Fibroblast of lung (primary cell): Measurements from ENCODE around the gene VPS26C. TPM values are rescaled to one million over a fixed set of nuclear protein-coding genes. Genes with fewer than 3 reads are reported as not detected.

Source experiments
- DNase-seq, 2 donors: peaks; one replicate each; pipeline versions ENCODE4 v3.0.0 to v3.0.0-alpha.2; 2010; ENCODE audit warnings: low read depth in 2 of 2
- H2AFZ ChIP-seq: 2 replicates; pipeline ENCODE4 v1.5.1; 2012; ENCODE audit warnings: low read length, control low read depth, inconsistent platforms
- H3K27ac ChIP-seq: 2 replicates; pipeline ENCODE4 v1.5.1; 2011; ENCODE audit warnings: low read length, control low read depth; ENCODE audit not compliant: insufficient read depth
- H3K27me3 ChIP-seq: 2 replicates; pipeline ENCODE4 v1.5.1; 2011; ENCODE audit warnings: mild to moderate bottlenecking, low read length; ENCODE audit not compliant: control insufficient read depth, insufficient read depth
- H3K36me3 ChIP-seq: 2 replicates; pipeline ENCODE4 v1.5.1; 2011; ENCODE audit warnings: low read length; ENCODE audit not compliant: control insufficient read depth, insufficient read depth
- H3K4me1 ChIP-seq: 2 replicates; pipeline ENCODE4 v1.5.1; 2011; ENCODE audit warnings: low read length; ENCODE audit not compliant: control insufficient read depth, insufficient read depth; ENCODE audit errors: extremely low read depth
- H3K4me2 ChIP-seq: 2 replicates; pipeline ENCODE4 v1.5.1; 2011; ENCODE audit warnings: low read length, control low read depth; ENCODE audit not compliant: insufficient read depth; ENCODE audit errors: extremely low read depth
- H3K4me3 ChIP-seq, 4 experiments: fragments of 200-600 bp in 1 of 4; sonication (generic) in 1 of 4; replicated peaks in 1 of 4; 2 replicates each; pipeline ENCODE4 v1.5.1; 2011 to 2016; ENCODE audit warnings: low read length in 4 of 4, low read depth in 3 of 4, mild to moderate bottlenecking in 3 of 4, control low read depth in 2 of 4, inconsistent platforms in 1 of 4, mixed read lengths in 1 of 4; ENCODE audit not compliant: insufficient read depth in 1 of 4; ENCODE audit errors: control extremely low read depth in 1 of 4
- H3K79me2 ChIP-seq: 2 replicates; pipeline ENCODE4 v1.5.1; 2012; ENCODE audit warnings: mild to moderate bottlenecking, low read length, inconsistent platforms; ENCODE audit not compliant: control insufficient read depth, insufficient read depth
- H3K9ac ChIP-seq: 2 replicates; pipeline ENCODE4 v1.5.1; 2011; ENCODE audit warnings: mild to moderate bottlenecking, low read length, control low read depth; ENCODE audit not compliant: insufficient read depth
- H3K9me3 ChIP-seq: 2 replicates; pipeline ENCODE4 v1.5.1; 2012; ENCODE audit warnings: low read depth, low read length; ENCODE audit not compliant: control insufficient read depth, insufficient read depth
- H4K20me1 ChIP-seq: 2 replicates; pipeline ENCODE4 v1.5.1; 2011; ENCODE audit warnings: low read length; ENCODE audit not compliant: control insufficient read depth, insufficient read depth; ENCODE audit errors: extremely low read depth
- EZH2 ChIP-seq: IDR thresholded peaks from 2 replicates; pipeline ENCODE4 v1.5.1; 2012; ENCODE audit warnings: low read length, control low read depth, mild to moderate bottlenecking; ENCODE audit errors: missing control alignments
- polyA plus RNA-seq, 2 donors: library from polyadenylated mRNA; depleted of rRNA in 1 of 2; stranded (reverse) in 1 of 2; unstranded in 1 of 2; fragments of >200 nt; gene quantifications; 2 replicates each; pipeline ENCODE4 v1.2.1, GENCODE V29; 2011 to 2012; ENCODE audit warnings: missing spikeins in 1 of 2
- total RNA-seq: library from RNA; depleted of rRNA; stranded (reverse); fragments of >200 nt; gene quantifications from 2 replicates; pipeline ENCODE4 v1.2.1, GENCODE V29; 2014
- TF ChIP-seq, protein P1 (sequence below), 2 donors: IDR thresholded peaks in 1 of 2; conservative IDR thresholded peaks in 1 of 2; 1 replicate in 1 of 2; 2 replicates in 1 of 2; pipeline ENCODE4 v1.5.1; 2011 to 2012; ENCODE audit warnings: low read length in 2 of 2, control low read depth in 1 of 2, inconsistent platforms in 1 of 2, low read depth in 1 of 2, mild to moderate bottlenecking in 1 of 2

VPS26C gene
- total and polyA plus RNA-seq, 2 donors (not counting 1 experiment from before 2014, with no cell fraction given), result 61.4 to 84.4 TPM

- no peaks in the 10 kb centered on the region for H4K20me1 ChIP-seq
- H2AFZ ChIP-seq, result no peak overlapping the region
- no peak overlapping the region for H3K4me3 ChIP-seq
- DNase-seq, result no peak
- no peak overlapping the region for H3K4me2 ChIP-seq
- no peak overlapping the region for H3K9ac ChIP-seq
- no peak for TF ChIP-seq EZH2
- TF ChIP-seq, protein P1, sequence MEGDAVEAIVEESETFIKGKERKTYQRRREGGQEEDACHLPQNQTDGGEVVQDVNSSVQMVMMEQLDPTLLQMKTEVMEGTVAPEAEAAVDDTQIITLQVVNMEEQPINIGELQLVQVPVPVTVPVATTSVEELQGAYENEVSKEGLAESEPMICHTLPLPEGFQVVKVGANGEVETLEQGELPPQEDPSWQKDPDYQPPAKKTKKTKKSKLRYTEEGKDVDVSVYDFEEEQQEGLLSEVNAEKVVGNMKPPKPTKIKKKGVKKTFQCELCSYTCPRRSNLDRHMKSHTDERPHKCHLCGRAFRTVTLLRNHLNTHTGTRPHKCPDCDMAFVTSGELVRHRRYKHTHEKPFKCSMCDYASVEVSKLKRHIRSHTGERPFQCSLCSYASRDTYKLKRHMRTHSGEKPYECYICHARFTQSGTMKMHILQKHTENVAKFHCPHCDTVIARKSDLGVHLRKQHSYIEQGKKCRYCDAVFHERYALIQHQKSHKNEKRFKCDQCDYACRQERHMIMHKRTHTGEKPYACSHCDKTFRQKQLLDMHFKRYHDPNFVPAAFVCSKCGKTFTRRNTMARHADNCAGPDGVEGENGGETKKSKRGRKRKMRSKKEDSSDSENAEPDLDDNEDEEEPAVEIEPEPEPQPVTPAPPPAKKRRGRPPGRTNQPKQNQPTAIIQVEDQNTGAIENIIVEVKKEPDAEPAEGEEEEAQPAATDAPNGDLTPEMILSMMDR (conservative IDR thresholded peaks at IDR 0.05 in 1 of 2, IDR thresholded peaks at IDR 0.05 in 1 of 2; ENCODE audit: low read depth in 1 of 2, low read length in 2 of 2), result no peak
- no peak overlapping the region for H3K27ac ChIP-seq
- H3K4me1 ChIP-seq, result peaks cover under 1% of the 10 kb centered on the region
- H3K36me3 ChIP-seq, result no peaks in the 10 kb centered on the region
- no peaks in the 10 kb centered on the region for H3K9me3 ChIP-seq
- no peaks in the 10 kb centered on the region for H3K79me2 ChIP-seq
- no peaks in the 10 kb centered on the region for H3K27me3 ChIP-seq
These were observed 52.2 kb downstream of the VPS26C start for GRCh38 chr21:37214952-37215351.

GRCh38 chr21:37210799-37211198 lies 56.3 kb downstream of the VPS26C start:
- Histone ChIP-seq H3K36me3 (no peaks in the 10 kb centered on the region), H3K79me2 (no peaks in the 10 kb centered on the region), H3K27ac (no peak overlapping the region), H4K20me1 (no peaks in the 10 kb centered on the region), H3K4me2 (no peak overlapping the region), H2AFZ (no peak overlapping the region), H3K9me3 (no peaks in the 10 kb centered on the region), H3K4me3 (no peak overlapping the region), H3K9ac (no peak overlapping the region), H3K27me3 (no peaks in the 10 kb centered on the region), H3K4me1 (peaks cover 2% of the 10 kb centered on the region)
- TF ChIP-seq, protein P1 (conservative IDR thresholded peaks at IDR 0.05 in 1 of 2, IDR thresholded peaks at IDR 0.05 in 1 of 2; ENCODE audit: low read depth in 1 of 2, low read length in 2 of 2), result no peak
- TF ChIP-seq EZH2, result no peak
- DNase-seq, result no peak

- Histone ChIP-seq H3K9ac (no peak overlapping the region), H3K79me2 (no peaks in the 10 kb centered on the region), H3K4me1 (peaks cover 2% of the 10 kb centered on the region), H3K27ac (no peak overlapping the region), H3K4me2 (no peak overlapping the region), H4K20me1 (no peaks in the 10 kb centered on the region), H3K4me3 (no peak overlapping the region), H3K36me3 (no peaks in the 10 kb centered on the region), H3K27me3 (no peaks in the 10 kb centered on the region), H3K9me3 (no peaks in the 10 kb centered on the region), H2AFZ (no peak overlapping the region)
- no peak for TF ChIP-seq EZH2
- TF ChIP-seq, protein P1 (conservative IDR thresholded peaks at IDR 0.05 in 1 of 2, IDR thresholded peaks at IDR 0.05 in 1 of 2; ENCODE audit: low read depth in 1 of 2, low read length in 2 of 2), result no peak
- DNase-seq, result no peak
These were observed 57.0 kb downstream of the VPS26C start for GRCh38 chr21:37210130-37210529.
